K562 (cell line): ENCODE data around the gene NR3C1. TPM values are rescaled to one million over a fixed set of nuclear protein-coding genes. Genes with fewer than 3 reads are reported as not detected.

ENCODE experiments used
- C11orf30 ChIP-seq: fragments of 450-650 bp; IDR thresholded peaks from 2 replicates; pipeline ENCODE4 v1.6.1; 2016; ENCODE audit warnings: low read depth, mild to moderate bottlenecking
- CBFA2T2 ChIP-seq: fragments of 450-650 bp; conservative IDR thresholded peaks from 2 replicates; pipeline ENCODE4 v1.6.1; 2017; ENCODE audit warnings: mild to moderate bottlenecking
- CTBP1 ChIP-seq: fragments of 450-650 bp; IDR thresholded peaks from 2 replicates; pipeline ENCODE4 v1.6.1; 2016; ENCODE audit warnings: borderline replicate concordance
- ETV6 ChIP-seq, 3 experiments: fragments of 150-350 bp in 1 of 3; sonication (generic) in 1 of 3; formaldehyde crosslinking in 1 of 3; IDR thresholded peaks; 2 replicates each; pipeline versions ENCODE4 v1.6.1 to v1.8.0; 2014 to 2022; ENCODE audit warnings: borderline replicate concordance in 2 of 3, low read depth in 2 of 3, antibody characterized with exemption in 1 of 3, low read length in 1 of 3, mild to moderate bottlenecking in 1 of 3, missing genetic modification reagents in 1 of 3
- JUNB ChIP-seq: fragments of 450-650 bp; formaldehyde crosslinking; conservative IDR thresholded peaks from 2 replicates; pipeline ENCODE4 v1.4.0; 2020; ENCODE audit warnings: mild to moderate bottlenecking
- MTA1 ChIP-seq: fragments of 450-650 bp; IDR thresholded peaks from 2 replicates; pipeline ENCODE4 v1.6.1; 2017; ENCODE audit warnings: borderline replicate concordance
- PCBP1 ChIP-seq: fragments of 200-400 bp; formaldehyde crosslinking; IDR thresholded peaks from 2 replicates; pipeline ENCODE4 v1.6.1; 2018; ENCODE audit warnings: mild to moderate bottlenecking, low read depth, low read length; ENCODE audit not compliant: poor library complexity, severe bottlenecking
- PHB2 ChIP-seq: fragments of 450-650 bp; IDR thresholded peaks from 2 replicates; pipeline ENCODE4 v1.6.1; 2017; ENCODE audit warnings: low read depth
- PTBP1 ChIP-seq: fragments of 200-400 bp; formaldehyde crosslinking; IDR thresholded peaks from 2 replicates; pipeline ENCODE4 v1.6.1; 2017; ENCODE audit warnings: low read depth, low read length
- RCOR1 ChIP-seq, 2 experiments: IDR thresholded peaks; 2 replicates each; pipeline ENCODE4 v1.6.1; 2012; ENCODE audit warnings: low read depth in 2 of 2, low read length in 2 of 2, borderline replicate concordance in 1 of 2, improper control_type of control experiment in 1 of 2
- SOX6 ChIP-seq: fragments of 450-650 bp; IDR thresholded peaks from 2 replicates; pipeline ENCODE4 v1.6.1; 2014; ENCODE audit warnings: mild to moderate bottlenecking
- STAT5A ChIP-seq: IDR thresholded peaks from 2 replicates; pipeline ENCODE4 v1.6.1; 2012; ENCODE audit warnings: low read length, inconsistent platforms, borderline replicate concordance
- STAT5B ChIP-seq: fragments of 250-450 bp; sonication (Bioruptor Pico); IDR thresholded peaks from 2 replicates; pipeline ENCODE4 v1.8.0; 2021; ENCODE audit warnings: mild to moderate bottlenecking, inconsistent platforms
- ZBTB17 ChIP-seq: fragments of 450-650 bp; formaldehyde crosslinking; IDR thresholded peaks from 2 replicates; pipeline ENCODE4 v1.4.0; 2020; ENCODE audit warnings: mild to moderate bottlenecking
- ZNF445 ChIP-seq: fragments of 250-450 bp; sonication (Bioruptor Pico); IDR thresholded peaks from 2 replicates; pipeline ENCODE4 v1.4.0; 2020; ENCODE audit warnings: low read depth, mild to moderate bottlenecking, moderate library complexity
- polyA plus RNA-seq, 8 experiments: library from polyadenylated mRNA; depleted of rRNA in 4 of 8; stranded (reverse) in 5 of 8; unstranded in 3 of 8; fragments of >200 nt; fragmentation: Nextera tagmentation in 2 of 8; fragmentation: Illumina TruSeq in 1 of 8; extraction: Ambion mirVana in 2 of 8; extraction: Trizol in 1 of 8; gene quantifications; 2 replicates each; pipeline versions ENCODE4 v1.2.1 to v1.2.3, GENCODE V29; 2011 to 2014; ENCODE audit warnings: inconsistent platforms in 1 of 8, missing spikeins in 1 of 8
- total RNA-seq, 7 experiments: library from RNA; depleted of rRNA in 6 of 7; stranded (reverse); fragments of >200 nt in 6 of 7; fragmentation: Illumina TruSeq in 2 of 7; extraction: Trizol in 2 of 7; gene quantifications; 2 replicates each; pipeline versions ENCODE4 v1.2.1 to v1.2.3, GENCODE V29; 2011 to 2021; ENCODE audit warnings: low replicate concordance in 1 of 7
- TF ChIP-seq, protein P1 (sequence below): fragments of 250-450 bp; sonication (Bioruptor Pico); IDR thresholded peaks from 2 replicates; pipeline ENCODE4 v1.5.0; 2021
- TF ChIP-seq, protein P2 (sequence below): fragments of 450-650 bp; IDR thresholded peaks from 2 replicates; pipeline ENCODE4 v1.6.1; 2016; ENCODE audit warnings: missing biosample characterization, missing genetic modification characterization
- TF ChIP-seq, protein P3 (sequence below): fragments of 250-450 bp; sonication (Bioruptor Pico); IDR thresholded peaks from 2 replicates; pipeline ENCODE4 v1.4.0; 2020

NR3C1 gene
- total and polyA plus RNA-seq, 9 of the 15 experiments (the other 6 are each of a cell fraction or from before 2014, with no cell fraction given) = 8.2 to 36.0 (median 15.0) TPM

DNA sequence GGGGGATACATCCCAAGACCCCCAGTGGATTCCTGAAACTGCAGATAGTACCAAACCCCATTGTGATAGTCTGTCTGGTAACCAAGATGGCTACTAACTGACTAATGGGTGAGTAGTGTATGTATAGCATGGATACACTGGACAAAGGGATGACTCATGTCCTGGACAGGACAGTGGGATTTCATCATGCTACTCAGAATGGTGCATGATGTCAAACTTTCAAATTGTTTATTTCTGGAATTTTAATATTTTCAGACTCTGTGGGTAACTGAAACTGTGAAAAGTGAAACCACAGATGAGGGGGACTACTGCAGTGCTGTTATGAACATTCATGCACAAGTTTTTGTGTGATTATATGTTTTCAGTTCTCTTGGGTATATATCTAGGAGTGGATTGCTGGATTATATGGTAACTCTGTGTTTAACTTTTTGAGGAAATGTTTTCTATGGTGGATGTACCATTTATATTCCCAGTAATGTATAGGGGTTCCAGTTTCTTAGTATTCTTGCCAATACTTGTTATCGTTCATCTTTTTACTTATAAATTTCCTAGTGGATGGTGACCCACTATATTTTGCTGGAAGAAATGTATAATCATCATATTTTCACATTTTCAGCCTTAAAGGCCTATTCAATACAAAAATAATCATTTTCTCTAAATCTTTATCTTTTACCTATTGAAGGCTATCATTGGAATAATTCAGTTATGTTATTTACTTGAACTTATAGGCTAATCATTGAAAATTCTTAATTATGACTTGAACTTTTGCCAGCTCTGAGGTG, 140.9 kb downstream of the NR3C1 start (continued):
- TF ChIP-seq SOX6 = peak; percentile 74
- TF ChIP-seq STAT5B (CRISPR knock-in tag) = no peak
- no peak for TF ChIP-seq PCBP1
- TF ChIP-seq CTBP1 = no peak
- peak; percentile 73 for TF ChIP-seq C11orf30
- TF ChIP-seq, protein P1, sequence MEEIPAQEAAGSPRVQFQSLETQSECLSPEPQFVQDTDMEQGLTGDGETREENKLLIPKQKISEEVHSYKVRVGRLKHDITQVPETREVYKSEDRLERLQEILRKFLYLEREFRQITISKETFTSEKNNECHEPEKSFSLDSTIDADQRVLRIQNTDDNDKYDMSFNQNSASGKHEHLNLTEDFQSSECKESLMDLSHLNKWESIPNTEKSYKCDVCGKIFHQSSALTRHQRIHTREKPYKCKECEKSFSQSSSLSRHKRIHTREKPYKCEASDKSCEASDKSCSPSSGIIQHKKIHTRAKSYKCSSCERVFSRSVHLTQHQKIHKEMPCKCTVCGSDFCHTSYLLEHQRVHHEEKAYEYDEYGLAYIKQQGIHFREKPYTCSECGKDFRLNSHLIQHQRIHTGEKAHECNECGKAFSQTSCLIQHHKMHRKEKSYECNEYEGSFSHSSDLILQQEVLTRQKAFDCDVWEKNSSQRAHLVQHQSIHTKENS (CRISPR knock-in tag) = no peak
- TF ChIP-seq RCOR1 (IDR thresholded peaks at IDR 0.05; ENCODE audit: borderline replicate concordance in 1 of 2, low read depth in 2 of 2, low read length in 2 of 2) = no peak
- TF ChIP-seq, protein P2, sequence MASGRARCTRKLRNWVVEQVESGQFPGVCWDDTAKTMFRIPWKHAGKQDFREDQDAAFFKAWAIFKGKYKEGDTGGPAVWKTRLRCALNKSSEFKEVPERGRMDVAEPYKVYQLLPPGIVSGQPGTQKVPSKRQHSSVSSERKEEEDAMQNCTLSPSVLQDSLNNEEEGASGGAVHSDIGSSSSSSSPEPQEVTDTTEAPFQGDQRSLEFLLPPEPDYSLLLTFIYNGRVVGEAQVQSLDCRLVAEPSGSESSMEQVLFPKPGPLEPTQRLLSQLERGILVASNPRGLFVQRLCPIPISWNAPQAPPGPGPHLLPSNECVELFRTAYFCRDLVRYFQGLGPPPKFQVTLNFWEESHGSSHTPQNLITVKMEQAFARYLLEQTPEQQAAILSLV (tag) = 0 out of 2 replicates have a peak, but pooled peaks have one; percentile 32
- no peak; the same call in 1 of the 2 replicates for TF ChIP-seq ZBTB17 (CRISPR knock-in tag)
- no peak for TF ChIP-seq STAT5A
- TF ChIP-seq MTA1 = no peak
- TF ChIP-seq ZNF445 (CRISPR knock-in tag) = no peak
- TF ChIP-seq ETV6 (IDR thresholded peaks at IDR 0.05; ENCODE audit: borderline replicate concordance in 1 of 2, low read depth in 2 of 2, low read length in 1 of 2) = no peak
- TF ChIP-seq ETV6 (CRISPR knock-in tag; IDR thresholded peaks at IDR 0.05; ENCODE audit: borderline replicate concordance) = no peak
- TF ChIP-seq JUNB (CRISPR knock-in tag) = 0 out of 2 replicates have a peak, but pooled peaks have one; percentile 31
- no peak for TF ChIP-seq PHB2
- no peak for TF ChIP-seq CBFA2T2
- TF ChIP-seq, protein P3, sequence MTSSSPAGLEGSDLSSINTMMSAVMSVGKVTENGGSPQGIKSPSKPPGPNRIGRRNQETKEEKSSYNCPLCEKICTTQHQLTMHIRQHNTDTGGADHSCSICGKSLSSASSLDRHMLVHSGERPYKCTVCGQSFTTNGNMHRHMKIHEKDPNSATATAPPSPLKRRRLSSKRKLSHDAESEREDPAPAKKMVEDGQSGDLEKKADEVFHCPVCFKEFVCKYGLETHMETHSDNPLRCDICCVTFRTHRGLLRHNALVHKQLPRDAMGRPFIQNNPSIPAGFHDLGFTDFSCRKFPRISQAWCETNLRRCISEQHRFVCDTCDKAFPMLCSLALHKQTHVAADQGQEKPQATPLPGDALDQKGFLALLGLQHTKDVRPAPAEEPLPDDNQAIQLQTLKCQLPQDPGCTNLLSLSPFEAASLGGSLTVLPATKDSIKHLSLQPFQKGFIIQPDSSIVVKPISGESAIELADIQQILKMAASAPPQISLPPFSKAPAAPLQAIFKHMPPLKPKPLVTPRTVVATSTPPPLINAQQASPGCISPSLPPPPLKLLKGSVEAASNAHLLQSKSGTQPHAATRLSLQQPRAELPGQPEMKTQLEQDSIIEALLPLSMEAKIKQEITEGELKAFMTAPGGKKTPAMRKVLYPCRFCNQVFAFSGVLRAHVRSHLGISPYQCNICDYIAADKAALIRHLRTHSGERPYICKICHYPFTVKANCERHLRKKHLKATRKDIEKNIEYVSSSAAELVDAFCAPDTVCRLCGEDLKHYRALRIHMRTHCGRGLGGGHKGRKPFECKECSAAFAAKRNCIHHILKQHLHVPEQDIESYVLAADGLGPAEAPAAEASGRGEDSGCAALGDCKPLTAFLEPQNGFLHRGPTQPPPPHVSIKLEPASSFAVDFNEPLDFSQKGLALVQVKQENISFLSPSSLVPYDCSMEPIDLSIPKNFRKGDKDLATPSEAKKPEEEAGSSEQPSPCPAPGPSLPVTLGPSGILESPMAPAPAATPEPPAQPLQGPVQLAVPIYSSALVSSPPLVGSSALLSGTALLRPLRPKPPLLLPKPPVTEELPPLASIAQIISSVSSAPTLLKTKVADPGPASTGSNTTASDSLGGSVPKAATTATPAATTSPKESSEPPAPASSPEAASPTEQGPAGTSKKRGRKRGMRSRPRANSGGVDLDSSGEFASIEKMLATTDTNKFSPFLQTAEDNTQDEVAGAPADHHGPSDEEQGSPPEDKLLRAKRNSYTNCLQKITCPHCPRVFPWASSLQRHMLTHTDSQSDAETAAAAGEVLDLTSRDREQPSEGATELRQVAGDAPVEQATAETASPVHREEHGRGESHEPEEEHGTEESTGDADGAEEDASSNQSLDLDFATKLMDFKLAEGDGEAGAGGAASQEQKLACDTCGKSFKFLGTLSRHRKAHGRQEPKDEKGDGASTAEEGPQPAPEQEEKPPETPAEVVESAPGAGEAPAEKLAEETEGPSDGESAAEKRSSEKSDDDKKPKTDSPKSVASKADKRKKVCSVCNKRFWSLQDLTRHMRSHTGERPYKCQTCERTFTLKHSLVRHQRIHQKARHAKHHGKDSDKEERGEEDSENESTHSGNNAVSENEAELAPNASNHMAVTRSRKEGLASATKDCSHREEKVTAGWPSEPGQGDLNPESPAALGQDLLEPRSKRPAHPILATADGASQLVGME (CRISPR knock-in tag) = no peak
- no peak for TF ChIP-seq PTBP1
